H9 (cell line): Measurements from ENCODE around the gene AHI1. TPM values are rescaled to one million over a fixed set of nuclear protein-coding genes. Genes with fewer than 3 reads are reported as not detected.

ENCODE experiments used
- DNase-seq: peaks from one replicate; pipeline ENCODE4 v3.0.0-alpha.2; 2017
- H2AFZ ChIP-seq: one replicate; pipeline ENCODE4 v1.6.1; 2013; ENCODE audit warnings: mild to moderate bottlenecking, low read length, control low read depth, moderate library complexity
- H2AK5ac ChIP-seq: 2 replicates; pipeline ENCODE4 v1.6.1; 2013; ENCODE audit warnings: low read length, control low read depth, mixed read lengths; ENCODE audit not compliant: insufficient read length
- H2BK120ac ChIP-seq: one replicate; pipeline ENCODE4 v1.6.1; 2013; ENCODE audit warnings: low read depth, mild to moderate bottlenecking, low read length, control low read depth, inconsistent platforms; ENCODE audit not compliant: poor library complexity, severe bottlenecking
- H2BK12ac ChIP-seq: 2 replicates; pipeline ENCODE4 v1.6.1; 2013; ENCODE audit warnings: low read length, control low read depth, mixed read lengths, low read depth; ENCODE audit not compliant: insufficient read length
- H2BK15ac ChIP-seq: 2 replicates; pipeline ENCODE4 v1.6.1; 2013; ENCODE audit warnings: low read depth, low read length, control low read depth
- H2BK20ac ChIP-seq: one replicate; pipeline ENCODE4 v1.6.1; 2013; ENCODE audit warnings: low read depth, mild to moderate bottlenecking, low read length, control low read depth, inconsistent platforms; ENCODE audit not compliant: poor library complexity, severe bottlenecking
- H2BK5ac ChIP-seq: 2 replicates; pipeline ENCODE4 v1.6.1; 2013; ENCODE audit warnings: low read length, control low read depth, mixed read lengths; ENCODE audit not compliant: insufficient read length
- H3K14ac ChIP-seq: 2 replicates; pipeline ENCODE4 v1.6.1; 2013; ENCODE audit warnings: low read length, control low read depth; ENCODE audit not compliant: insufficient read depth
- H3K18ac ChIP-seq: 2 replicates; pipeline ENCODE4 v1.6.1; 2013; ENCODE audit warnings: low read depth, mild to moderate bottlenecking, mixed read lengths, low read length, control low read depth; ENCODE audit not compliant: insufficient read length
- H3K23ac ChIP-seq: 2 replicates; pipeline ENCODE4 v1.6.1; 2013; ENCODE audit warnings: low read length, control low read depth, mixed read lengths, low read depth; ENCODE audit not compliant: insufficient read length
- H3K23me2 ChIP-seq: 2 replicates; pipeline ENCODE4 v1.6.1; 2013; ENCODE audit warnings: low read depth, mild to moderate bottlenecking, mixed read lengths, low read length, control low read depth; ENCODE audit not compliant: insufficient read length, poor library complexity, severe bottlenecking
- H3K27ac ChIP-seq: 2 replicates; pipeline ENCODE4 v1.5.1; 2013; ENCODE audit warnings: low read length, control low read depth, mixed read lengths, low read depth; ENCODE audit not compliant: insufficient read length
- H3K27me3 ChIP-seq: 2 replicates; pipeline ENCODE4 v1.6.1; 2013; ENCODE audit warnings: low read length, control low read depth, inconsistent platforms; ENCODE audit not compliant: insufficient read depth
- H3K4ac ChIP-seq: 2 replicates; pipeline ENCODE4 v1.6.1; 2013; ENCODE audit warnings: low read depth, mild to moderate bottlenecking, control low read depth, inconsistent platforms, low read length, moderate library complexity
- H3K4me1 ChIP-seq: 2 replicates; pipeline ENCODE4 v1.6.1; 2013; ENCODE audit warnings: low read length, control low read depth, inconsistent platforms; ENCODE audit not compliant: insufficient read depth
- H3K4me2 ChIP-seq: 2 replicates; pipeline ENCODE4 v1.6.1; 2013; ENCODE audit warnings: low read length, control low read depth, mixed read lengths; ENCODE audit not compliant: insufficient read length, insufficient read depth
- H3K56ac ChIP-seq: 2 replicates; pipeline ENCODE4 v1.6.1; 2013; ENCODE audit warnings: low read depth, mild to moderate bottlenecking, mixed read lengths, low read length, control low read depth; ENCODE audit not compliant: insufficient read length
- H3K79me1 ChIP-seq: 2 replicates; pipeline ENCODE4 v1.6.1; 2013; ENCODE audit warnings: low read depth, mild to moderate bottlenecking, moderate library complexity, low read length, control low read depth, inconsistent platforms; ENCODE audit not compliant: insufficient read depth, poor library complexity, severe bottlenecking
- H3K79me2 ChIP-seq: 2 replicates; pipeline ENCODE4 v1.6.1; 2013; ENCODE audit warnings: low read length, control low read depth, inconsistent platforms; ENCODE audit not compliant: insufficient read depth
- H3K9ac ChIP-seq: 2 replicates; pipeline ENCODE4 v1.6.1; 2013; ENCODE audit warnings: low read length, control low read depth, mixed read lengths; ENCODE audit not compliant: insufficient read length; ENCODE audit errors: extremely low read depth
- H3K9me3 ChIP-seq: one replicate; pipeline ENCODE4 v1.6.1; 2013; ENCODE audit warnings: low read depth, low read length, inconsistent platforms; ENCODE audit not compliant: control insufficient read depth
- H3T11ph ChIP-seq: one replicate; pipeline ENCODE4 v1.6.1; 2013; ENCODE audit warnings: mild to moderate bottlenecking, low read length, control low read depth, inconsistent platforms
- H4K20me1 ChIP-seq: one replicate; pipeline ENCODE4 v1.6.1; 2013; ENCODE audit not compliant: control insufficient read depth, insufficient read length, insufficient read depth
- H4K5ac ChIP-seq: 2 replicates; pipeline ENCODE4 v1.6.1; 2013; ENCODE audit warnings: low read depth, mild to moderate bottlenecking, mixed read lengths, low read length, control low read depth; ENCODE audit not compliant: insufficient read length
- H4K8ac ChIP-seq: replicated peaks from 2 replicates; pipeline ENCODE4 v1.6.1; 2013; ENCODE audit warnings: low read length, control low read depth, mixed read lengths, low read depth; ENCODE audit not compliant: insufficient read length
- H4K91ac ChIP-seq: 2 replicates; pipeline ENCODE4 v1.6.1; 2013; ENCODE audit warnings: low read depth, mild to moderate bottlenecking, moderate library complexity, mixed read lengths, low read length, control low read depth; ENCODE audit not compliant: insufficient read length
- H3K27ac Mint-ChIP-seq, 3 experiments: 2 replicates in 2 of 3; 3 replicates in 1 of 3; pipeline ENCODE4 v1.8.0; 2020 to 2021; ENCODE audit warnings: mixed read lengths in 3 of 3, mild to moderate bottlenecking in 1 of 3, moderate library complexity in 1 of 3
- H3K27me3 Mint-ChIP-seq: 2 replicates; pipeline ENCODE4 v1.8.0; 2021; ENCODE audit warnings: low read depth, mild to moderate bottlenecking, moderate library complexity, mixed read lengths
- H3K36me3 Mint-ChIP-seq, 3 experiments: 2 replicates in 2 of 3; 3 replicates in 1 of 3; pipeline ENCODE4 v1.8.0; 2020 to 2021; ENCODE audit warnings: low read depth in 3 of 3, mixed read lengths in 3 of 3; ENCODE audit not compliant: insufficient read depth in 1 of 3
- H3K4me1 Mint-ChIP-seq, 2 experiments: 2 replicates each; pipeline ENCODE4 v1.8.0; 2020; ENCODE audit warnings: mixed read lengths in 2 of 2
- H3K4me3 Mint-ChIP-seq, 2 experiments: 2 replicates in 1 of 2; 3 replicates in 1 of 2; pipeline ENCODE4 v1.8.0; 2020 to 2021; ENCODE audit warnings: mild to moderate bottlenecking in 2 of 2, mixed read lengths in 2 of 2, moderate library complexity in 1 of 2
- H3K9me3 Mint-ChIP-seq, 2 experiments: 2 replicates in 1 of 2; 3 replicates in 1 of 2; pipeline ENCODE4 v1.8.0; 2020; ENCODE audit warnings: mild to moderate bottlenecking in 2 of 2, mixed read lengths in 2 of 2, moderate library complexity in 1 of 2
- WGBS: extraction: QIAGEN DNeasy Blood & Tissue Kit; methylation state at CpG from one replicate; pipeline ENCODE4 v1.1.7; 2013; ENCODE audit warnings: missing lambda C conversion rate, low lambda C conversion rate, mixed read lengths; ENCODE audit not compliant: insufficient read length; ENCODE audit errors: extremely low coverage; 5-methylcytosine and 5-hydroxymethylcytosine counted together
- total RNA-seq: library from RNA; stranded (reverse); gene quantifications from 2 replicates; pipeline ENCODE4 v1.2.1, GENCODE V29; 2021
- TF ChIP-seq, protein P1 (sequence below): fragments of 200-600 bp; sonication (generic); conservative IDR thresholded peaks from 3 replicates; pipeline ENCODE4 v1.8.0; 2021; ENCODE audit warnings: antibody characterized with exemption, mild to moderate bottlenecking

The AHI1 gene
- total RNA-seq, 1 experiment from 2014 or later: 9.9 TPM

GRCh38 chr6:135267085-135267484 is 230.5 kb downstream of the AHI1 start:
- Mint-ChIP-seq H3K4me3 (no peak overlapping the region), H3K4me1 (peaks cover 45 to 50% of the 10 kb centered on the region in 2 experiments), H3K9me3 (no peaks in the 10 kb centered on the region), H3K27ac (no peak overlapping the region; a peak in 1 of 7 replicates), H3K27me3 (peaks cover 2% of the 10 kb centered on the region), H3K36me3 (peaks cover 0 to 10% (median 0%) of the 10 kb centered on the region in 3 experiments; a peak in 2 of 7 replicates)
- Histone ChIP-seq H3K56ac (no peak overlapping the region), H3K9me3 (no peaks in the 10 kb centered on the region), H2AFZ (no peak overlapping the region), H3K4me2 (no peak overlapping the region), H2BK120ac (no peak overlapping the region), H3K23ac (no peak overlapping the region), H2BK12ac (no peak overlapping the region), H2AK5ac (no peak overlapping the region), H3K14ac (no peak overlapping the region), H4K91ac (no peak overlapping the region), H3K18ac (no peak overlapping the region), H2BK5ac (no peak overlapping the region), H4K8ac (no peak overlapping the region), H3K23me2 (peaks cover 3% of the 10 kb centered on the region), H3K79me1 (no peaks in the 10 kb centered on the region), H4K20me1 (no peaks in the 10 kb centered on the region), H3K4ac (no peak overlapping the region), H2BK15ac (no peak overlapping the region), H4K5ac (no peak overlapping the region), H3T11ph (no peak overlapping the region), H3K27ac (no peak overlapping the region), H3K4me1 (peaks cover 6% of the 10 kb centered on the region), H3K27me3 (no peaks in the 10 kb centered on the region), H2BK20ac (no peak overlapping the region), H3K9ac (no peak overlapping the region), H3K79me2 (no peaks in the 10 kb centered on the region)
- no CpG with 5 or more reads among the region's 2 CpGs for WGBS
- TF ChIP-seq, protein P1, sequence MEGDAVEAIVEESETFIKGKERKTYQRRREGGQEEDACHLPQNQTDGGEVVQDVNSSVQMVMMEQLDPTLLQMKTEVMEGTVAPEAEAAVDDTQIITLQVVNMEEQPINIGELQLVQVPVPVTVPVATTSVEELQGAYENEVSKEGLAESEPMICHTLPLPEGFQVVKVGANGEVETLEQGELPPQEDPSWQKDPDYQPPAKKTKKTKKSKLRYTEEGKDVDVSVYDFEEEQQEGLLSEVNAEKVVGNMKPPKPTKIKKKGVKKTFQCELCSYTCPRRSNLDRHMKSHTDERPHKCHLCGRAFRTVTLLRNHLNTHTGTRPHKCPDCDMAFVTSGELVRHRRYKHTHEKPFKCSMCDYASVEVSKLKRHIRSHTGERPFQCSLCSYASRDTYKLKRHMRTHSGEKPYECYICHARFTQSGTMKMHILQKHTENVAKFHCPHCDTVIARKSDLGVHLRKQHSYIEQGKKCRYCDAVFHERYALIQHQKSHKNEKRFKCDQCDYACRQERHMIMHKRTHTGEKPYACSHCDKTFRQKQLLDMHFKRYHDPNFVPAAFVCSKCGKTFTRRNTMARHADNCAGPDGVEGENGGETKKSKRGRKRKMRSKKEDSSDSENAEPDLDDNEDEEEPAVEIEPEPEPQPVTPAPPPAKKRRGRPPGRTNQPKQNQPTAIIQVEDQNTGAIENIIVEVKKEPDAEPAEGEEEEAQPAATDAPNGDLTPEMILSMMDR: no peak
- no peak for DNase-seq
